Stromal cell of bone marrow (primary cell): ENCODE data around the gene COPG1.
"Not testable (repeated sequence)": the region's sequence is repeated elsewhere in the genome, so short reads cannot be mapped to it uniquely, and the experiment has no call there.

Experiments
- DNase-seq: peaks from one replicate; pipeline ENCODE4 v3.0.0-alpha.2; 2012; ENCODE audit warnings: low read depth

The COPG1 gene

GRCh38 chr3:129249284-129250065 is at the start of gene COPG1:
Gene COPG1, plus strand, starts transcription at chr3:129249606. Its CDS starts 104 bp downstream, at chr3:129249710.
- peak; percentile 73 for DNase-seq

- DNase-seq: no peak
Observed at GRCh38 chr3:129204473-129204872, 44.9 kb upstream of the COPG1 start.

- DNase-seq: no peak
Observed at GRCh38 chr3:129205109-129205832, 44.1 kb upstream of the COPG1 start.

- no peak for DNase-seq
Observed at GRCh38 chr3:129207479-129207878, 41.9 kb upstream of the COPG1 start.

- no peak for DNase-seq
Observed at GRCh38 chr3:129211345-129211744, 38.1 kb upstream of the COPG1 start.

- DNase-seq: peak; percentile 57
Observed at GRCh38 chr3:129211772-129212171, 37.6 kb upstream of the COPG1 start.

- DNase-seq: no peak
Observed at GRCh38 chr3:129213238-129213637, 36.2 kb upstream of the COPG1 start.

GRCh38 chr3:129218742-129219141 is 30.7 kb upstream of the COPG1 start:
- DNase-seq: no peak

GRCh38 chr3:129224387-129224786 is 25.0 kb upstream of the COPG1 start:
- not testable (repeated sequence) for DNase-seq

- DNase-seq: peak; percentile 64
Observed at GRCh38 chr3:129224984-129225393, 24.4 kb upstream of the COPG1 start.

GRCh38 chr3:129226374-129226773 is 23.0 kb upstream of the COPG1 start:
- DNase-seq: peak; percentile 82

- DNase-seq: no peak
Observed at GRCh38 chr3:129228891-129229585, 20.4 kb upstream of the COPG1 start.

GRCh38 chr3:129230311-129231019 is 18.9 kb upstream of the COPG1 start:
- DNase-seq: peak; percentile 83

- no peak for DNase-seq
Observed at GRCh38 chr3:129231331-129232119, 17.9 kb upstream of the COPG1 start.

- no peak for DNase-seq
Observed at GRCh38 chr3:129233538-129233937, 15.9 kb upstream of the COPG1 start.

- no peak for DNase-seq
Observed at GRCh38 chr3:129234441-129234840, 15.0 kb upstream of the COPG1 start.

GRCh38 chr3:129235344-129235917 is 14.0 kb upstream of the COPG1 start:
- DNase-seq: no peak

- DNase-seq: peak; percentile 46
Observed at GRCh38 chr3:129238945-129239705, 10.3 kb upstream of the COPG1 start.

GRCh38 chr3:129239991-129240390 is 9.4 kb upstream of the COPG1 start:
- no peak for DNase-seq

- peak; percentile 28 for DNase-seq
Observed at GRCh38 chr3:129240436-129240835, 9.0 kb upstream of the COPG1 start.
